LNCAP (cell line): ENCODE measurements around the gene STXBP5L.

Experiments used
- TF ChIP-seq, protein P1 (sequence below): fragments of 450-650 bp; IDR thresholded peaks from 2 replicates; pipeline ENCODE4 v1.5.1; 2017; ENCODE audit warnings: mild to moderate bottlenecking

Gene STXBP5L

DNA sequence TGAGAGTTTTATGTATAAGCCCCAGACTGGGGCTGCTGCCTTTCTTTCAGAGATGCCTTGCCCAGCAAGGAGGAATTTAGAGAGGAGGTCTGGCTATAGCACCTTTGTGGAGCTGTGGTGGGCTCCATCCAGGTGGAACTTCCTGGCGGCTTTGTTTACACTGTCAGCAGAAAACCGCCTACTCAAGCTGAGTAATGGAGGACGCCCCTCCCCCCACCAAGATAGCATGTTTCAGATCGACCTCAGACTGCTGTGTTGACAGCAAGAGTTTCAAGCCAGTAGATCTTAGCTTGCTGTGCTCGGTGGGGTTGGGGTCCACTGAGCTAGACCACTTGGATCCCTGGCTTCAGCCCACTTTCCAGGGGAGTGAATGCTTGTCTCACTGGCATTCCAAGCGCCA, 155.6 kb downstream of the STXBP5L start:
- TF ChIP-seq, protein P1, sequence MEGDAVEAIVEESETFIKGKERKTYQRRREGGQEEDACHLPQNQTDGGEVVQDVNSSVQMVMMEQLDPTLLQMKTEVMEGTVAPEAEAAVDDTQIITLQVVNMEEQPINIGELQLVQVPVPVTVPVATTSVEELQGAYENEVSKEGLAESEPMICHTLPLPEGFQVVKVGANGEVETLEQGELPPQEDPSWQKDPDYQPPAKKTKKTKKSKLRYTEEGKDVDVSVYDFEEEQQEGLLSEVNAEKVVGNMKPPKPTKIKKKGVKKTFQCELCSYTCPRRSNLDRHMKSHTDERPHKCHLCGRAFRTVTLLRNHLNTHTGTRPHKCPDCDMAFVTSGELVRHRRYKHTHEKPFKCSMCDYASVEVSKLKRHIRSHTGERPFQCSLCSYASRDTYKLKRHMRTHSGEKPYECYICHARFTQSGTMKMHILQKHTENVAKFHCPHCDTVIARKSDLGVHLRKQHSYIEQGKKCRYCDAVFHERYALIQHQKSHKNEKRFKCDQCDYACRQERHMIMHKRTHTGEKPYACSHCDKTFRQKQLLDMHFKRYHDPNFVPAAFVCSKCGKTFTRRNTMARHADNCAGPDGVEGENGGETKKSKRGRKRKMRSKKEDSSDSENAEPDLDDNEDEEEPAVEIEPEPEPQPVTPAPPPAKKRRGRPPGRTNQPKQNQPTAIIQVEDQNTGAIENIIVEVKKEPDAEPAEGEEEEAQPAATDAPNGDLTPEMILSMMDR: no peak

DNA sequence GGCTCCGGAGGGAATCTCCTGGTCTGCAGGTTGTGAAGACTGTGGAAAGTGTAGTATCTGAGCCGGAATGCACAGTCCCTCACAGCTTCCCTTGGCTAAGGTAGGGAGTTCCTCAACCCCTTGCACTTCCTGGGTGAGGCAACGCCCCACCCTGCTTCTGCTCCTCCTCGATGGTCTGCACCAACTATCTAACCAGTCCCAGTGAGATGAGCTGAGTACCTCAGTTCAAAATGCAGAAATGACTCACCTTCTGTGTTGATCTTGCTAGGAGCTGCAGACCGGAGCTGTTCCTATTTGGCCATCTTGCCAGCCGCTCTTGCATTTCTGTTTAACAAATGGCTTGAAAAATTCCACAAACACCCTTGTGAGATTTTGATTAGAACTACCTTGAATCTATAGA, 156.1 kb downstream of the STXBP5L start:
- TF ChIP-seq, protein P1: no peak

DNA sequence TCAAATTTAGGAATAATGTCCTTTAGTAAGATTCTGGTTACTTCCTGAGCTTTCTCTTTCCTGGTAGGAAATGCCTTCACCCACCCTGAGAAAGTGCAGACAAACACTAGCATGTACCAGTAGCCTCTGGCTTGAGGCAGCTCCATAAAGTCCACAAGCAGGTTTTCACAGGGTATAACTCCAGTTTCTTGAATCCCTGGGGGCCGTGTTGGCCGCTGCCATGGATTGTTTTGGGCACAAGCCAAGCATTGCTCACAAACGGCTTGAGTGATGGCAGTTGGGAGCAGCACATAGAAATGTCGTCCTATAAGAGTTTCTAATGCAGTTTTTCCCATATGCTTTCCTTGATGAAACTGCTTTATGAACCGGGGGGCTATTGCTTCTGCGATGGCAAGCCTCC, 164.1 kb downstream of the STXBP5L start:
- TF ChIP-seq, protein P1: no peak

DNA sequence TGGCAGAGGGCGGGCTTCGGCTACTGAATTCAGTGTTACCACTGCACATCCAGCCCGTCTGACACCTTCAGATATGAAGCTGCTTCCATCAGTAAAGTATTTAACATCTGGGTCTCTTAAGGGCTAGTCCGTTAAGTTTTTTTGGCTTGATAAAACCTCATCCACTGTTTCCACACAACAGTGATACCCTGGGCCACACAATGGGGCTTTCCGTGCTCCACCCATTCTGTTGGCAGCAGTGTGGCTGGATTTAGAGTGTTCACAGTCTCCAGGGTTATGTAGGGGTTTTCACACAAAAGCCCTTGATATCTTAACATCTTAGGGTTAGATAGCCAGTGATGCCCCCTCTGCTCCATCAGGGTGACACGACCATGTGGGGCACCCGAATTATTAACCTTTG, 165.0 kb downstream of the STXBP5L start:
- TF ChIP-seq, protein P1: no peak

DNA sequence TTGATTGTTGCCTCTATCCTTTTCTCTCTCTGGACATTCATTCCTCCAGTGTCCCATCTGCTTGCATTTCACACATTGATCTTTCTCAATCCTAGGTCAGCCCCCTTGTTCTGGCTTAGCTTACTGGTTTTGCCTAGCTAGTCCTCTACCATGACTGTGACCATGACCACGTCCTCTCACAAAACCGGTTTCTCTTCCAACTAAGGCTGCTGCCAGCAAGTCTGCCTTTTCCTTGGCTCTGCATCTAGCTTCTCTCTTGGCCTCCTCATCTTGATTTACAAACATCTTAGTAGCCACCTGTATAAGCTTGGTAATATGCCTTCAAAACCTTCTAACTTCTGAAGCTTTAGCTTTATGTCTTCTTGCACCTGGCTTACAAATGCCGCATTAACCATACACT, 167.2 kb downstream of the STXBP5L start:
- TF ChIP-seq, protein P1: no peak

DNA sequence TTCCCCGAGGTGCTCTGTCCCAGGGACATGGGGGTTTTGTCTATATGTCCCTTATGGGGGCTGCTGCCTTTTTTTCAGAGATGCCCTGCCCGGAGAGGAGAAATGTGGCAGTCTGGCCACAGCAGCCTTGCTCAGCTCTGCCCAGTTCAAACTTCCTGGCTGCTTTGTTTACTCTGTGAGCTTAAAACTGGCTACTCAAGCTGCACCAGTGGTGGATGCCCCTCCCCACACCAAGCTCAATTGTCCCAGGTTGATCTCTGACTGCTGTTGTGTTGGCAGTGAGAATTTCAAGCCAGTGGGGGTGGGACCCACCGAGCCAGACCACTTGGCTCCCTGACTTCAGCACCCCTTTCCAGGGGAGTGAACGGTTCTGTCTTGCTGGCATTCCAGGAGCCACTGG, 188.9 kb downstream of the STXBP5L start:
- TF ChIP-seq, protein P1: no peak

DNA sequence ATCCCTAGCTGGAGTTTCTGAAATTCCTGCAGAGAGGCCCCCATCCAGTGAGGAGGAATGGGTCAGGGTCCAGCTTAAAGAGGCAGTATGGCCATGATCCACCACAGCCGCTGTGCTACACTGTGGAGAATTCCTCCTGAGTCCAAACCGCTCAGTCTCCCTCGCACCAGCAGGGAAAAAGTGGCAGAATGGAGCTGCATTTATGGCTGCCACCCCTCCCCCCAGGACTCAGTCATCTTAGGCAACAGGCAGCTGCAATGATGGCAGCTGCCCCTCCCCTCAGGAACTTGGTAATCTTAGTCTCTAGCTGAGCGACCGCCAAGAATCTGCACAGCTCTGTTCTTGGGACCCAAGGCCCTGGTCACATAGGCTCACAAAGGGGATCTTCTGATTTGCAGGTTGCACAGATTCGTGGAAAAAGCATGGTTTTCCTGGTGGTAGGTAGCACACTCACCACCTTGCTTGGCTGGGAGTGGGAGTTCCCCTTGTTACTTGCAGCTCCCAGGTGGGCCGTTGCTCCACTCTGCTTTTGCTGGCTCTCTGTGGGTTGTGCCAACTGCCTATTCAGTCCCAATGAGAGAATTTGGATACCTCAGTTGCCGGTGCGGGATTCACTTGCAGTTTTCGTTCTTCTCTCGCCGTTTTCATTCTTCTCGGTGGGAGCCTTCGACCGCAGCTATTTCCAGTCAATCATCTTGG, 204.1 kb downstream of the STXBP5L start:
- TF ChIP-seq, protein P1: no peak
